Neuronal stem cell (in vitro differentiated cells): ENCODE results near the gene FARS2.

Source experiments
- DNase-seq: peaks from one replicate; pipeline ENCODE4 v3.0.0-alpha.2; 2013; ENCODE audit warnings: low spot score
- H2AFZ ChIP-seq: one replicate; pipeline ENCODE4 v1.6.1; 2013; ENCODE audit warnings: mild to moderate bottlenecking, low read length, inconsistent platforms
- H2AK5ac ChIP-seq: 2 replicates; pipeline ENCODE4 v1.6.1; 2013; ENCODE audit warnings: low read depth, mild to moderate bottlenecking, inconsistent platforms, low read length, moderate library complexity, mixed read lengths
- H2BK120ac ChIP-seq: 2 replicates; pipeline ENCODE4 v1.6.1; 2013; ENCODE audit warnings: low read depth, mild to moderate bottlenecking, inconsistent platforms, low read length, moderate library complexity, mixed read lengths
- H2BK12ac ChIP-seq: one replicate; pipeline ENCODE4 v1.6.1; 2013; ENCODE audit warnings: low read length, inconsistent platforms
- H2BK15ac ChIP-seq: 2 replicates; pipeline ENCODE4 v1.6.1; 2013; ENCODE audit warnings: mild to moderate bottlenecking, low read length, inconsistent platforms, mixed read lengths
- H2BK5ac ChIP-seq: one replicate; pipeline ENCODE4 v1.6.1; 2013; ENCODE audit warnings: inconsistent platforms, mild to moderate bottlenecking, low read length, moderate library complexity
- H3K14ac ChIP-seq: one replicate; pipeline ENCODE4 v1.6.1; 2013; ENCODE audit warnings: low read length, inconsistent platforms
- H3K18ac ChIP-seq: 2 replicates; pipeline ENCODE4 v1.6.1; 2013; ENCODE audit warnings: low read length, inconsistent platforms
- H3K23ac ChIP-seq: 2 replicates; pipeline ENCODE4 v1.6.1; 2013; ENCODE audit warnings: low read depth, mild to moderate bottlenecking, mixed read lengths, low read length, inconsistent platforms; ENCODE audit not compliant: poor library complexity
- H3K27ac ChIP-seq: replicated peaks from 3 replicates; pipeline ENCODE4 v1.5.1; 2013; ENCODE audit warnings: low read length, inconsistent platforms
- H3K27me3 ChIP-seq, 3 experiments: 2 replicates each; pipeline ENCODE4 v1.6.1; 2013; ENCODE audit warnings: low read length in 3 of 3, mild to moderate bottlenecking in 2 of 3, inconsistent platforms in 1 of 3, low read depth in 1 of 3, mixed read lengths in 1 of 3, moderate library complexity in 1 of 3; ENCODE audit not compliant: control insufficient read depth in 3 of 3, insufficient read depth in 3 of 3
- H3K36me3 ChIP-seq, 2 donors: replicated peaks in 1 of 2; 2 replicates each; pipeline ENCODE4 v1.6.1; 2013; ENCODE audit warnings: low read length in 2 of 2; ENCODE audit not compliant: control insufficient read depth in 2 of 2, insufficient read depth in 2 of 2
- H3K4ac ChIP-seq: 2 replicates; pipeline ENCODE4 v1.6.1; 2013; ENCODE audit warnings: inconsistent platforms, mild to moderate bottlenecking, low read length, moderate library complexity
- H3K4me1 ChIP-seq, 2 donors: 1 replicate in 1 of 2; 2 replicates in 1 of 2; pipeline ENCODE4 v1.6.1; 2013; ENCODE audit warnings: low read length in 2 of 2, low read depth in 1 of 2; ENCODE audit not compliant: control insufficient read depth in 2 of 2, insufficient read depth in 1 of 2
- H3K4me2 ChIP-seq: one replicate; pipeline ENCODE4 v1.6.1; 2013; ENCODE audit warnings: mild to moderate bottlenecking, low read length, inconsistent platforms; ENCODE audit not compliant: insufficient read depth, poor library complexity, severe bottlenecking
- H3K4me3 ChIP-seq, 2 donors: 2 replicates each; pipeline ENCODE4 v1.5.1; 2013; ENCODE audit warnings: low read length in 2 of 2, mild to moderate bottlenecking in 2 of 2, inconsistent platforms in 1 of 2, moderate library complexity in 1 of 2
- H3K79me1 ChIP-seq: one replicate; pipeline ENCODE4 v1.6.1; 2013; ENCODE audit warnings: low read depth, mild to moderate bottlenecking, inconsistent platforms, low read length, moderate library complexity
- H3K9ac ChIP-seq: one replicate; pipeline ENCODE4 v1.6.1; 2013; ENCODE audit warnings: mild to moderate bottlenecking, low read depth, low read length, inconsistent platforms; ENCODE audit not compliant: poor library complexity
- H3K9me3 ChIP-seq, 2 donors: replicated peaks in 1 of 2; 2 replicates each; pipeline versions ENCODE3 to v1.6.1; 2013; ENCODE audit warnings: low read length in 2 of 2, mild to moderate bottlenecking in 2 of 2, inconsistent platforms in 1 of 2, low read depth in 1 of 2, mixed read lengths in 1 of 2, moderate library complexity in 1 of 2; ENCODE audit not compliant: control insufficient read depth in 2 of 2, insufficient read depth in 1 of 2
- H4K8ac ChIP-seq: one replicate; pipeline ENCODE4 v1.6.1; 2013; ENCODE audit warnings: low read depth, mild to moderate bottlenecking, inconsistent platforms, low read length, moderate library complexity
- H4K91ac ChIP-seq: one replicate; pipeline ENCODE4 v1.6.1; 2013; ENCODE audit warnings: low read length, low read depth, mild to moderate bottlenecking, inconsistent platforms; ENCODE audit not compliant: poor library complexity
- WGBS, 2 donors: extraction: QIAGEN DNeasy Blood & Tissue Kit; methylation state at CpG; one replicate each; pipeline ENCODE4 v1.1.7; 2013; ENCODE audit warnings: missing lambda C conversion rate in 2 of 2, mixed read lengths in 1 of 2; ENCODE audit not compliant: insufficient read length in 2 of 2, insufficient replicate concordance in 1 of 2; ENCODE audit errors: extremely low coverage in 2 of 2; 5-methylcytosine and 5-hydroxymethylcytosine counted together

FARS2 gene

DNA sequence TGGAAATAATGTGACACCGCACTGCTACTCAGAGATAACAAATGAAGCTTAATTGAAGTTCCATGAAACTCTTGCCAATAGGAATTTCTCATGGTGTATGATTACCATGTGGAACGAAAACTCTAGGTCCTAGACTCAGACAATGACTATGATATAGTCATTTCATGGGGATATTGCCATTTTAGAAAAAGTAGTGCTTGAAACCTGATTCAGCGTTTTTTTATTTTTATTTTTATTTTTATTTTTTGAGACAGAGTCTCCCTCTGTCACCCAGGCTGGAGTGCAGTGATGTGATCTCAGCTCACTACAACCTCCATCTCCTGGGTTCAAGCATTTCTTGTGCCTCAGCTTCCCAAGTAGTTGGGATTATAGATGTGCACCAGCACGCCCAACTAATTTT is 253.9 kb downstream of the FARS2 start:
- no peak for DNase-seq
- no peaks in the 10 kb centered on the region for H3K79me1 ChIP-seq
- H3K36me3 ChIP-seq, result no peaks in the 10 kb centered on the region
- peaks cover 5 to 12% of the 10 kb centered on the region in 2 donors for H3K4me1 ChIP-seq
- no peak overlapping the region for H3K4ac ChIP-seq
- no peaks in the 10 kb centered on the region for H3K27me3 ChIP-seq
- H2BK12ac ChIP-seq, result no peak overlapping the region
- H2BK120ac ChIP-seq, result no peak overlapping the region
- no peak overlapping the region for H3K4me3 ChIP-seq
- H2BK15ac ChIP-seq, result no peak overlapping the region
- no peak overlapping the region for H3K9ac ChIP-seq
- no peak overlapping the region for H4K91ac ChIP-seq
- no peak overlapping the region for H2AK5ac ChIP-seq
- H3K14ac ChIP-seq, result no peak overlapping the region
- H3K18ac ChIP-seq, result no peak overlapping the region
- H3K23ac ChIP-seq, result no peak overlapping the region
- H3K9me3 ChIP-seq, result no peaks in the 10 kb centered on the region
- H4K8ac ChIP-seq, result no peak overlapping the region
- no peak overlapping the region for H3K4me2 ChIP-seq
- no peak overlapping the region for H3K27ac ChIP-seq
- H2BK5ac ChIP-seq, result no peak overlapping the region
- H2AFZ ChIP-seq, result no peak overlapping the region
- WGBS, 2 donors, result no CpG with 5 or more reads among the region's 4 CpGs

DNA sequence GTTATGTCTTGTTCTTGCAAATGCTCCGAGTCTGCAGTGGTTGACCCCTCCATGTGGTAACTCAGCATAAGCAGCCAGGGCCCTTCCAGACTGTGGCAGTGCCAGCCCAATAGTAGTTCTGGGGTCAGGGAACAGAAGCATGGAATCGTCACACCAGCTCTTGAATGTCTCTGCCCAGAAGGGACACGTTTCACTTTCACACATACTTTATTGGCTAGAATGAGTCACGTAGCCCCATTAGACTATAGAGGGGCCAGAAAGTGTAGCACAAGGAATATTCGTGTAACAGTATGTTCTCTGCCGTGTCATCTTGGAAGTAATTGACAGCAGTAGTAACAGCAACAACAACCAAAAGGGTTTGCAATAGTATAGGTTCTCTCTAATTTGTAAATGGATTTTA is 254.7 kb downstream of the FARS2 start:
- Histone ChIP-seq H3K9ac (no peak overlapping the region), H3K27me3 (no peaks in the 10 kb centered on the region), H3K23ac (no peak overlapping the region), H4K91ac (no peak overlapping the region), H2BK12ac (no peak overlapping the region), H2BK120ac (no peak overlapping the region), H3K18ac (no peak overlapping the region), H3K4ac (no peak overlapping the region), H3K4me2 (no peak overlapping the region), H3K4me3 (no peak overlapping the region), H3K4me1 (peaks cover 5 to 6% of the 10 kb centered on the region in 2 donors), H4K8ac (no peak overlapping the region), H3K27ac (no peak overlapping the region), H3K9me3 (no peaks in the 10 kb centered on the region), H2AFZ (no peak overlapping the region), H3K79me1 (no peaks in the 10 kb centered on the region), H3K14ac (no peak overlapping the region), H2AK5ac (no peak overlapping the region), H3K36me3 (no peaks in the 10 kb centered on the region), H2BK5ac (no peak overlapping the region), H2BK15ac (no peak overlapping the region)
- DNase-seq, result no peak
- no CpG with 5 or more reads among the region's 6 CpGs for WGBS, 2 donors

DNA sequence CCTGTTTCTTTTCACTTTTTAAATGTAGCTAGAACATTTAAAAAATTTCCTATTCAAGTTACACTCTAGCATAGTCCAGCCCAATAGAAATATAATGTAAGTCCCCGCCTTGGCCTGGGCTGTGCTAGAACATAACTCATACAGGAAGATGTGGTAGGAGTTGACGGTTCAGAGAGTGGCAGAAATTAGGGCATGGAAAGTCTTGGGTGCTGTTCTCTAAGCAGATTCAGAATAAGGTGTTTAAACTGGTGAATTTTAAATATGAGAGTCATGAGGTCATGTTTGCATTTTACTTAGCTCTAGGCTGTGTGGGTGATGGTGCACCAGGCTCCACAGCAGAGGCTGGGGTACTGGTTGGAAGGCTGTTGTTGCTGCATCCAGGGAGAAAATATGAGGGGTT is 256.5 kb downstream of the FARS2 start:
- no peak overlapping the region for H3K27ac ChIP-seq
- H2AK5ac ChIP-seq, result no peak overlapping the region
- H2BK120ac ChIP-seq, result no peak overlapping the region
- no peak overlapping the region for H3K23ac ChIP-seq
- no peak overlapping the region for H2BK15ac ChIP-seq
- H3K9me3 ChIP-seq, result no peaks in the 10 kb centered on the region
- peaks cover 0 to 2% of the 10 kb centered on the region in 2 donors for H3K4me1 ChIP-seq
- H2BK5ac ChIP-seq, result no peak overlapping the region
- no peaks in the 10 kb centered on the region for H3K36me3 ChIP-seq
- no peak overlapping the region for H2BK12ac ChIP-seq
- no peak overlapping the region for H3K4me3 ChIP-seq
- no peak overlapping the region for H3K9ac ChIP-seq
- H2AFZ ChIP-seq, result no peak overlapping the region
- H3K27me3 ChIP-seq, result no peaks in the 10 kb centered on the region
- no peak overlapping the region for H3K4me2 ChIP-seq
- no CpG with 5 or more reads among the region's 2 CpGs for WGBS, 2 donors
- H3K79me1 ChIP-seq, result no peaks in the 10 kb centered on the region
- H3K14ac ChIP-seq, result no peak overlapping the region
- no peak overlapping the region for H4K91ac ChIP-seq
- H4K8ac ChIP-seq, result no peak overlapping the region
- DNase-seq, result no peak
- no peak overlapping the region for H3K18ac ChIP-seq
- no peak overlapping the region for H3K4ac ChIP-seq

DNA sequence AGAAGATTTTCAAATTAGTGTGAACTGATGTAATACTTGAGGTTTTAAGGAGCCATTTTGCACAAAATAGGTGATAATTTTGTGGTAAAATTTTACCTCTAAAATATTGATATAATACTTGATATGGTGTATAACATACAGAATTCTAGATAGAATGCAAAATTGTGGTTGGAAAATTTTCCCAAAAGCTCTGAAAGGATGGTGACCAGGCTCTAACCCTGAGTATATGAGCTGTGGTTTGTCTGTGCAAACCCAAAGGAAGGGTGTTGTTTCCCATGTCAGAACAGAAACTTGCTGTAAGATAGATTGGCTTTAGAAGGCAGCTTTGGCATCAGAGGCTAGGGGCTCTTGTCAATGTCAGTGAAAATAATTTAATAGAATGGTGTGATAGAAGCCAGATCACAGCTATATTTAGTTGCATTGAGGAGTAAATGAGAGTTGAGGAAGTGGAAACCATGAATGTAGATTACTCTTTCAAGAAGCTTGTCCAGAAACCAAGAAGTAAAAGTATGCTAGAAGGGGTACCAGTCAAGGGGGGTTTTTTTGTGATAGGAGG is 257.7 kb downstream of the FARS2 start:
- no peak overlapping the region for H3K4me2 ChIP-seq
- no peak overlapping the region for H2AFZ ChIP-seq
- no peak overlapping the region for H3K18ac ChIP-seq
- no peaks in the 10 kb centered on the region for H3K79me1 ChIP-seq
- no peak overlapping the region for H3K4ac ChIP-seq
- H3K14ac ChIP-seq, result no peak overlapping the region
- no peaks in the 10 kb centered on the region for H3K9me3 ChIP-seq
- no peak overlapping the region for H2BK120ac ChIP-seq
- H3K4me3 ChIP-seq, result no peak overlapping the region
- H3K27me3 ChIP-seq, result no peaks in the 10 kb centered on the region
- H4K91ac ChIP-seq, result no peak overlapping the region
- H3K9ac ChIP-seq, result no peak overlapping the region
- H4K8ac ChIP-seq, result no peak overlapping the region
- H3K23ac ChIP-seq, result no peak overlapping the region
- no peak overlapping the region for H2BK15ac ChIP-seq
- no peak overlapping the region for H2BK5ac ChIP-seq
- DNase-seq, result no peak
- no peak overlapping the region for H2BK12ac ChIP-seq
- H3K27ac ChIP-seq, result no peak overlapping the region
- no peaks in the 10 kb centered on the region for H3K4me1 ChIP-seq
- H2AK5ac ChIP-seq, result no peak overlapping the region
- no peaks in the 10 kb centered on the region for H3K36me3 ChIP-seq
